Peyer's patch (tissue), 4 donors: ENCODE results near the gene ADGRL3.

Experiments
- POLR2A ChIP-seq, 2 donors: fragments of 450-650 bp; IDR thresholded peaks; one replicate each; pipeline ENCODE4 v1.5.1; 2017; ENCODE audit warnings: antibody characterized with exemption in 2 of 2, mild to moderate bottlenecking in 2 of 2, moderate library complexity in 2 of 2
- TF ChIP-seq, protein P1 (sequence below), 6 experiments: fragments of 450-650 bp in 4 of 6; fragments of 200-600 bp in 2 of 6; sonication (generic) in 1 of 6; IDR thresholded peaks; one replicate each; pipeline ENCODE4 v1.5.1; 2017 to 2019; ENCODE audit warnings: antibody characterized with exemption in 6 of 6, mild to moderate bottlenecking in 3 of 6, moderate library complexity in 1 of 6

DNA sequence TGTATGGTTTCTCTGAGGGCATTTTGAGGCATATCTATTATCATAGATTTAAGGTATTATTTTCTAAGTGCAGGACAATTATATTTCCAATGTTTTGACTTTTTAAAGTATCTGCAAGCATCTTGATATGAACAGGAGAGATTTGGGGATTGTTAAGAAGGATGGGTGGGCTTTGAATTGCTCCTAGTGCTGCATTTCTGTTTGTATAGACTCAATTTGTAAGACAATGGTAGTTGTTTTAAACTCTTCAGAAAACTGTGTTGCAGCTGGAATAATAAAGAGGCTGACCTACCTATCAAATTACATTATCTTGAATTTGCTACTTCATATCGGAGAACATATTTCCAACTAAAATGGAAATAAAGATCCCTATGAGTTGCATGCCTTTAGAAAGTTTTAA, 570.3 kb downstream of the ADGRL3 start:
- no peak for TF ChIP-seq POLR2A (IDR thresholded peaks at IDR 0.05)
- TF ChIP-seq, protein P1, sequence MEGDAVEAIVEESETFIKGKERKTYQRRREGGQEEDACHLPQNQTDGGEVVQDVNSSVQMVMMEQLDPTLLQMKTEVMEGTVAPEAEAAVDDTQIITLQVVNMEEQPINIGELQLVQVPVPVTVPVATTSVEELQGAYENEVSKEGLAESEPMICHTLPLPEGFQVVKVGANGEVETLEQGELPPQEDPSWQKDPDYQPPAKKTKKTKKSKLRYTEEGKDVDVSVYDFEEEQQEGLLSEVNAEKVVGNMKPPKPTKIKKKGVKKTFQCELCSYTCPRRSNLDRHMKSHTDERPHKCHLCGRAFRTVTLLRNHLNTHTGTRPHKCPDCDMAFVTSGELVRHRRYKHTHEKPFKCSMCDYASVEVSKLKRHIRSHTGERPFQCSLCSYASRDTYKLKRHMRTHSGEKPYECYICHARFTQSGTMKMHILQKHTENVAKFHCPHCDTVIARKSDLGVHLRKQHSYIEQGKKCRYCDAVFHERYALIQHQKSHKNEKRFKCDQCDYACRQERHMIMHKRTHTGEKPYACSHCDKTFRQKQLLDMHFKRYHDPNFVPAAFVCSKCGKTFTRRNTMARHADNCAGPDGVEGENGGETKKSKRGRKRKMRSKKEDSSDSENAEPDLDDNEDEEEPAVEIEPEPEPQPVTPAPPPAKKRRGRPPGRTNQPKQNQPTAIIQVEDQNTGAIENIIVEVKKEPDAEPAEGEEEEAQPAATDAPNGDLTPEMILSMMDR (IDR thresholded peaks at IDR 0.05), result no peak
